HCT116 (cell line): ENCODE data around the gene RPS28.

Experiments used
- CEBPB ChIP-seq: IDR thresholded peaks from 2 replicates; pipeline ENCODE4 v1.6.1; 2012; ENCODE audit warnings: low read depth
- CTCF ChIP-seq, 3 experiments: fragments of 200-600 bp in 1 of 3; sonication (generic) in 1 of 3; IDR thresholded peaks in 2 of 3; conservative IDR thresholded peaks in 1 of 3; 2 replicates each; pipeline ENCODE4 v1.5.1; 2012 to 2017; ENCODE audit warnings: low read depth in 2 of 3, low read length in 2 of 3, antibody characterized with exemption in 1 of 3, borderline replicate concordance in 1 of 3, control low read depth in 1 of 3, mild to moderate bottlenecking in 1 of 3, mixed read lengths in 1 of 3, mixed run types in 1 of 3, moderate library complexity in 1 of 3; ENCODE audit not compliant: insufficient read depth in 1 of 3
- EGR1 ChIP-seq: IDR thresholded peaks from 2 replicates; pipeline ENCODE4 v1.6.1; 2012; ENCODE audit warnings: low read depth
- EZH2 ChIP-seq: fragments of 200-600 bp; sonication (generic); IDR thresholded peaks from 2 replicates; pipeline ENCODE4 v1.6.1; 2017; ENCODE audit warnings: antibody characterized with exemption, mixed run types
- EZH2phosphoT487 ChIP-seq: fragments of 200-600 bp; IDR thresholded peaks from 2 replicates; pipeline ENCODE4 v1.6.1; 2018; ENCODE audit warnings: antibody characterized with exemption, borderline replicate concordance
- MAX ChIP-seq: IDR thresholded peaks from 2 replicates; pipeline ENCODE4 v1.6.1; 2012
- POLR2A ChIP-seq: IDR thresholded peaks from 2 replicates; pipeline ENCODE4 v1.7.0; 2011; ENCODE audit warnings: borderline replicate concordance; ENCODE audit not compliant: insufficient read depth, insufficient read length; ENCODE audit errors: extremely low read depth
- POLR2AphosphoS5 ChIP-seq: IDR thresholded peaks from 2 replicates; pipeline ENCODE4 v1.6.1; 2011; ENCODE audit warnings: mild to moderate bottlenecking, low read depth, low read length, moderate library complexity
- SIN3A ChIP-seq: IDR thresholded peaks from 2 replicates; pipeline ENCODE4 v1.6.1; 2012; ENCODE audit warnings: low read depth
- TCF7L2 ChIP-seq: IDR thresholded peaks from 2 replicates; pipeline ENCODE4 v1.7.0; 2011; ENCODE audit warnings: borderline replicate concordance, inconsistent platforms; ENCODE audit not compliant: insufficient read depth, insufficient read length; ENCODE audit errors: extremely low read depth

- TF ChIP-seq TCF7L2 (no peak), CTCF (IDR thresholded peaks at IDR 0.05 in 2 of 3, conservative IDR thresholded peaks at IDR 0.05 in 1 of 3; ENCODE audit: borderline replicate concordance in 1 of 3, insufficient read depth in 1 of 3, low read depth in 2 of 3, low read length in 2 of 3) (no peak), CEBPB (no peak), POLR2A (no peak), EZH2 (no peak), EZH2phosphoT487 (no peak), POLR2AphosphoS5 (no peak), SIN3A (no peak), MAX (no peak), EGR1 (no peak)
Measured at GRCh38 chr19:8302357-8302691, 19.0 kb upstream of the RPS28 start.
